ENCODE results near the gene MPST.

DNA sequence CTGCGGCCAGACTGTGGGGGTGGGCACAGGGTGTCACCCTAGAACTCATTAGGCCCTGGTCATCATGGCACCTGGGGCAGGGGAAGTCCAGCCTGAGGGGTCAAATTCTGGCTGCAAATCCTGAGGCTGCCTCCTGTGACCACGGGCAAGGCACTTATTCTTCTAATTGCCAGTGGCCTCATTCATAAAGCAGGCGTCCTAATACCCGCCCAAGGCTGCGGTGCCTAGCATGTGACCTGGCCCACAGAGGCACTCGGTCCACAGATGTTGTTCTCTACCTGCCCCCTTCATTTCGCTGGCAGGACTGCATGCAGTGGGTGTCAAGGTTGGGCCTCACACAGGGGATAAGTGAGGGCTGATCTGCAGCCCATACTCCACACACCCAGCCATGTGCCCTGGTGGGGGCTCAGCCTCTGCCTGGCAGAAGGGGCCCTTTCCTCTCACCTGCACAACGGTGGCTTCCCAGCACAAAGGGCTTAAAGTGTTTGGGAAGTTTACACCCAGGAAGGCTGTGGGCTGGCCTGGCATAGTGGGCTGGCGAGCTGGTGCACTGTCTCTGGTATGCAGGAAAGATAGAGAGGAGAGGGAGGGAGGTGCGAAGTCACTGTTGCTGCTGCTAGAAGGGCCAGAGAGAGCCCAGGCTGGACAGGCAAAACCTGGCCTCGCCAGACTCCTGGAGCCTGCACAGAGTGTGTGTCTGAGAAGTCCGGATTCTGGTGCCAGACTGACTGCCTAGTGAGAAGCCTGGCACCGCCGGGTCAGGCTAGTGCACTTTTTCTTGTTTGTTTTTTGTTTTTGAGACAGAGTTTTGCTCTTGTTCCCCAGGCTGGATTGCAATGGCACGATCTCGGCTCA is 3.2 kb downstream of the MPST start:
- TF ChIP-seq POLR2AphosphoS5 (IDR thresholded peaks at IDR 0.05; ENCODE audit: borderline replicate concordance, low read depth, low read length) = no peak
- TF ChIP-seq EZH2 (IDR thresholded peaks at IDR 0.05) = no peak
- no peak for TF ChIP-seq FOXP2 (optimal IDR thresholded peaks at IDR 0.05; ENCODE audit: control extremely low read depth, extremely low read length, insufficient read depth)

Data from SK-N-MC (cell line).